AG04450 (cell line): ENCODE data around the gene SRRT. TPM values are rescaled to one million over a fixed set of nuclear protein-coding genes. Genes with fewer than 3 reads are reported as not detected.

Source experiments
- CTCF ChIA-PET: fragments of 300-600, 350-600 bp; formaldehyde crosslinking; extraction: SDS; loops from one replicate; lab custom pipeline; 2022; ENCODE audit warnings: antibody characterized with exemption, inconsistent platforms; lab: Charles Lee
- POLR2A ChIA-PET: fragments of 350-600 bp; formaldehyde crosslinking; extraction: SDS; loops from one replicate; lab custom pipeline; 2021; ENCODE audit warnings: antibody characterized with exemption, inconsistent platforms; lab: Yijun Ruan, JAX
- DNase-seq: peaks from one replicate; pipeline ENCODE4 v3.0.0-alpha.2; 2011; ENCODE audit warnings: low read depth, low spot score
- H3K27ac ChIP-seq: one replicate; pipeline ENCODE4 v1.5.1; 2012; ENCODE audit warnings: low read depth, low read length, control low read depth
- H3K27me3 ChIP-seq: one replicate; pipeline ENCODE4 v1.6.0; 2012; ENCODE audit warnings: low read length; ENCODE audit not compliant: control insufficient read depth, insufficient read depth
- H3K4me3 ChIP-seq: 2 replicates; pipeline ENCODE4 v1.5.1; 2011; ENCODE audit warnings: mild to moderate bottlenecking, low read depth, low read length, control low read depth
- H3K9me3 ChIP-seq: 2 replicates; pipeline ENCODE4 v1.5.1; 2012; ENCODE audit warnings: low read length; ENCODE audit not compliant: control insufficient read depth, insufficient read depth
- polyA plus RNA-seq: library from polyadenylated mRNA; depleted of rRNA; stranded (reverse); fragments of >200 nt; gene quantifications from 2 replicates; pipeline ENCODE4 v1.2.3, GENCODE V29; 2011
- TF ChIP-seq, protein P1 (sequence below): IDR thresholded peaks from 2 replicates; pipeline ENCODE4 v1.5.1; 2011; ENCODE audit warnings: low read depth, low read length, control low read depth, inconsistent platforms

The SRRT gene
- polyA plus RNA-seq, 1 experiment = 42.4 TPM

DNA sequence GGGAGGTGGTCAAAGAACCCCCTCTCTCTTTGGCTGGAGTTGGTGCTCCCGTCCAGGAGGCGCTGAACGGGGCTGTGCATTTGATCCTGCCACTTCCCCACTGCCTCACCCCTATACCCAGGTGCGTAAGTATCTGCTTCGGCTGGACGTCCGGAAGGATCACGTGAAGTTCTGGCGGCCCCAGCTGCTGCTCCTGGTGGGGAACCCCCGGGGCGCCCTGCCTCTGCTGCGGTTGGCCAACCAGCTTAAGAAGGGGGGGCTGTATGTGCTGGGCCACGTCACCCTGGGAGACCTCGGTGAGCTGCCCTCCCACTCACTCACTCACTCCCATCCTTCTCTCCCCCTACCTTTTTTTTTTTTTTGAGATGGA is 13.3 kb upstream of the SRRT start:
- CTCF ChIA-PET = interaction anchor here (0.9 to 1.0 kb wide), 2 partner anchors 9 to 170 kb away, joined by 4 to 5 read pairs; partner anchors contain the start of gene SLC12A9
- POLR2A ChIA-PET = interaction anchor here (0.6 kb wide), 1 partner anchor 14 kb away, joined by 3 read pairs; no protein-coding TSS in a partner anchor
- Histone ChIP-seq H3K27ac (no peak overlapping the region), H3K4me3 (no peak overlapping the region), H3K9me3 (no peaks in the 10 kb centered on the region), H3K27me3 (no peaks in the 10 kb centered on the region)
- DNase-seq = no peak
- TF ChIP-seq, protein P1, sequence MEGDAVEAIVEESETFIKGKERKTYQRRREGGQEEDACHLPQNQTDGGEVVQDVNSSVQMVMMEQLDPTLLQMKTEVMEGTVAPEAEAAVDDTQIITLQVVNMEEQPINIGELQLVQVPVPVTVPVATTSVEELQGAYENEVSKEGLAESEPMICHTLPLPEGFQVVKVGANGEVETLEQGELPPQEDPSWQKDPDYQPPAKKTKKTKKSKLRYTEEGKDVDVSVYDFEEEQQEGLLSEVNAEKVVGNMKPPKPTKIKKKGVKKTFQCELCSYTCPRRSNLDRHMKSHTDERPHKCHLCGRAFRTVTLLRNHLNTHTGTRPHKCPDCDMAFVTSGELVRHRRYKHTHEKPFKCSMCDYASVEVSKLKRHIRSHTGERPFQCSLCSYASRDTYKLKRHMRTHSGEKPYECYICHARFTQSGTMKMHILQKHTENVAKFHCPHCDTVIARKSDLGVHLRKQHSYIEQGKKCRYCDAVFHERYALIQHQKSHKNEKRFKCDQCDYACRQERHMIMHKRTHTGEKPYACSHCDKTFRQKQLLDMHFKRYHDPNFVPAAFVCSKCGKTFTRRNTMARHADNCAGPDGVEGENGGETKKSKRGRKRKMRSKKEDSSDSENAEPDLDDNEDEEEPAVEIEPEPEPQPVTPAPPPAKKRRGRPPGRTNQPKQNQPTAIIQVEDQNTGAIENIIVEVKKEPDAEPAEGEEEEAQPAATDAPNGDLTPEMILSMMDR = no peak

DNA sequence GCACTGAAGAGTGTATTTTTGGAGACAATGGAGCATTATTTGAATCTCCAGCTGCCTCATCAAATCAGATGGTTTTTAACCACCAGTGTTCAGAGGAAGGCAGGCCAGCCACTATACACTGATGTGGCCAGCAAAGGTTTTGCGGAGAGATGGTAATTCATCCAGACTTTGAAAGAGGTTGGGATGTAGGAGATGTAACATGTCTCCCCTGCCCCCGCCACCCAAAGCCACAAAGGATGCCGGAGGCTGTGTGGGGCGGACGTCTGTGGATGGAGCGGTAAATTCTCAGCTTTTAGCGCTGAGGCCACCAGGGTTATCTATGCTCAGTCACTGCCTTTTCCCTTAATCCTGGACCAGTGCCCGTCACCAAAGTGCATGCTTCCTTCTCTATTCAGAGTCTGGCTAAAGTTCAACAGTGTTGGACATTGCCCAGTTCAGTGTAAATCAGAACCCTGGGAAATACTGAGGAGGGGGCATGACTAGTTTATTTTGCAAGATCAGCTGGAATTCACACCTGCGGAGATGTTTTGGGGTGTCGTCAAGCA is 11.4 kb upstream of the SRRT start:
- Histone ChIP-seq H3K27me3 (no peaks in the 10 kb centered on the region), H3K4me3 (no peak overlapping the region), H3K9me3 (peaks cover 3% of the 10 kb centered on the region; the same call in 1 of the 2 replicates), H3K27ac (no peak overlapping the region)
- ChIA-PET POLR2A (no interaction called here), CTCF (interaction anchor here (1.0 kb wide), 1 partner anchor 12 kb away, joined by 4 read pairs; no protein-coding TSS in a partner anchor)
- no peak for DNase-seq
- TF ChIP-seq, protein P1 = no peak

DNA sequence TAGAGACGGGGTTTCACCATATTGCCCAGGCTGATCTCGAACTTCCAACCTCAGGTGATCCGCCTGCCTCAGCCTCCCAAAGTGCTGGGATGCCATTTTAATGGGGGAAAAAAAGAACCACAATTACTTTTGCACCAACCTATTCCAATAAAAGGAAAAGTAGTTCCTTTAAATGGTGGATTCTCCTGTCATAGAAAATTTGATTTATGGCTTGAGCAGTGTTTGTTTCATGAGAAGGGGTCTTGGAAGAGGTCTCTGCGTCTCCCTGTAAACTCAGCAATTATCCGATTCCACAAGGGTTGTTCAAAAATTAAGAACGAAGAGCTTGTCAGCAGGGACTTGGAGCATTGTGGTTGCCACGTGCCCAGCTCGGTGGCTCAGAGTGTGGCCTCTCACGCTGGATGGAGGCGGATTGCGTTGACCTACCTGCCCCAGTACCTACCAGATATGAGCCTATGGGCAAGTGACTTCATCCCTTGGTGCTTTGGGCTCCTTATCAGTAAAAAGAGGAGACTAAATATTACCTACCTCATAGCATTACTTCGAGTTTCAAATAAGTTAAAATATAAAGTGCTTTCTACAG is 10.5 kb upstream of the SRRT start:
- CTCF ChIA-PET = interaction anchor here (0.7 kb wide), 1 partner anchor 8 kb away, joined by 3 read pairs; no protein-coding TSS in a partner anchor
- no peak for DNase-seq

DNA sequence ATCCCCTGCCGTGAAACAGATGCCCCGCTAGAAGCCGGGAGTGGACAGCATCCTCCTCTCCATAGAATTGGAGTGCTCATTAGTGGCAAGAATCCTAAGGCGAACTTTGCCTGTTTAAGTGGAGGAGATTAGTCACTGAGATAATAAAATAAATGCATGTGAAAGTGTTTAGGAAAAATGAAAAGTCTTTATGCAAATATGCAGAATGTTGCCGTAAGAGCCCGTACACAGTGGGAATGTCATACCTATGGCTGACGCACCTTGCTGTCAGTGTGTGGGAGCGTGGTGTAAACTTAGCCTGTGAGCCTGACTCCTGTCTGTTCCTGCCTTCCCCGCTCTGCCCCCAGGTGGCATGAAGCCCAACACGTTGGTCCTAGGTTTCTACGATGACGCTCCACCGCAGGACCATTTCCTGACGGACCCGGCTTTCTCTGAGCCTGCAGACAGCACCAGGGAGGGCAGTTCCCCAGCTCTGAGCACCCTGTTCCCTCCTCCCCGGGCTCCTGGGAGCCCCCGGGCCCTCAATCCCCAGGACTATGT is 9.5 kb upstream of the SRRT start:
- Histone ChIP-seq H3K27ac (no peak overlapping the region), H3K4me3 (no peak overlapping the region), H3K9me3 (peaks cover 3% of the 10 kb centered on the region; the same call in 1 of the 2 replicates), H3K27me3 (no peaks in the 10 kb centered on the region)
- no peak for DNase-seq
- POLR2A ChIA-PET = no interaction called here
- CTCF ChIA-PET = no interaction called here
- TF ChIP-seq, protein P1 = no peak

More for the DNA sequence above, 10.5 kb upstream of the SRRT start:
- Histone ChIP-seq H3K27me3 (no peaks in the 10 kb centered on the region), H3K4me3 (no peak overlapping the region), H3K27ac (no peak overlapping the region), H3K9me3 (peaks cover 3% of the 10 kb centered on the region; the same call in 1 of the 2 replicates)
- POLR2A ChIA-PET = no interaction called here
- TF ChIP-seq, protein P1 = no peak
